Neural cell (in vitro differentiated cells): ENCODE results near the gene TRIM46. TPM values are rescaled to one million over a fixed set of nuclear protein-coding genes. Genes with fewer than 3 reads are reported as not detected.
"Not testable (repeated sequence)": the region's sequence is repeated elsewhere in the genome, so short reads cannot be mapped to it uniquely, and the experiment has no call there.

Experiments used
- H2AFZ ChIP-seq: fragments of 200-600, 300-800 bp; sonication (generic), shearing (Covaris generic); 2 replicates; pipeline ENCODE4 v1.6.0; 2014; ENCODE audit warnings: low read depth, mild to moderate bottlenecking, antibody characterized with exemption, low read length, moderate library complexity
- H3F3A ChIP-seq: fragments of 200-600 bp; shearing (Covaris generic); 2 replicates; pipeline ENCODE4 v1.6.1; 2016; ENCODE audit warnings: mild to moderate bottlenecking, moderate library complexity, mixed read lengths, antibody characterized with exemption, low read length; ENCODE audit not compliant: insufficient read depth, poor library complexity, severe bottlenecking
- H3K27ac ChIP-seq: fragments of 200-600, 300-800 bp; sonication (generic), shearing (Covaris generic); 2 replicates; pipeline ENCODE4 v1.5.1; 2014; ENCODE audit warnings: mild to moderate bottlenecking, low read length, moderate library complexity
- H3K27me3 ChIP-seq: fragments of 300-800, 200-600 bp; sonication (generic), shearing (Covaris generic); 2 replicates; pipeline ENCODE4 v1.6.0; 2014; ENCODE audit warnings: mild to moderate bottlenecking, low read depth, low read length, moderate library complexity; ENCODE audit not compliant: insufficient read depth
- H3K36me3 ChIP-seq: fragments of 300-800, 200-600 bp; sonication (generic), shearing (Covaris generic); 2 replicates; pipeline ENCODE4 v1.5.1; 2014; ENCODE audit warnings: mild to moderate bottlenecking, antibody characterized with exemption, low read length, moderate library complexity; ENCODE audit not compliant: insufficient read depth
- H3K4me2 ChIP-seq: fragments of 300-800, 200-600 bp; sonication (generic), shearing (Covaris generic); 2 replicates; pipeline ENCODE4 v1.6.0; 2014; ENCODE audit warnings: mild to moderate bottlenecking, low read length
- H3K4me3 ChIP-seq: fragments of 300-800, 200-600 bp; sonication (generic), shearing (Covaris generic); 2 replicates; pipeline ENCODE4 v1.5.1; 2014; ENCODE audit warnings: mild to moderate bottlenecking, low read length, moderate library complexity
- H3K79me2 ChIP-seq: fragments of 200-600 bp; shearing (Covaris generic); replicated peaks from 2 replicates; pipeline ENCODE4 v1.6.0; 2014; ENCODE audit warnings: mild to moderate bottlenecking, low read length, moderate library complexity; ENCODE audit not compliant: insufficient read depth
- H3K9ac ChIP-seq: fragments of 300-800, 200-600 bp; sonication (generic), shearing (Covaris generic); 2 replicates; pipeline ENCODE4 v1.6.1; 2016; ENCODE audit warnings: mild to moderate bottlenecking, low read length, mixed read lengths
- H3K9me2 ChIP-seq: fragments of 200-600 bp; shearing (Covaris generic); 2 replicates; pipeline ENCODE4 v1.6.1; 2016; ENCODE audit warnings: mild to moderate bottlenecking, low read length, mixed read lengths; ENCODE audit not compliant: insufficient read depth
- H3K9me3 ChIP-seq: fragments of 200-600, 300-800 bp; sonication (generic), shearing (Covaris generic); 2 replicates; pipeline ENCODE4 v1.6.1; 2016; ENCODE audit warnings: mild to moderate bottlenecking, mixed run types, low read length, moderate library complexity, mixed read lengths
- H4K20me1 ChIP-seq: fragments of 200-600 bp; shearing (Covaris generic); 2 replicates; pipeline ENCODE4 v1.6.1; 2016; ENCODE audit warnings: mild to moderate bottlenecking, mixed run types; ENCODE audit not compliant: insufficient read depth
- CTCF ChIP-seq: fragments of 450-650 bp; IDR thresholded peaks from 2 replicates; pipeline ENCODE4 v1.5.1; 2014; ENCODE audit warnings: antibody characterized with exemption, mild to moderate bottlenecking, moderate library complexity; ENCODE audit not compliant: poor library complexity, severe bottlenecking
- EP300 ChIP-seq: fragments of 450-650 bp; conservative IDR thresholded peaks from 2 replicates; pipeline ENCODE4 v1.6.1; 2014; ENCODE audit warnings: antibody characterized with exemption, mild to moderate bottlenecking, moderate library complexity; ENCODE audit not compliant: poor library complexity, severe bottlenecking
- EZH2 ChIP-seq: fragments of 200-600, 300-800 bp; shearing (Covaris generic), sonication (generic); IDR thresholded peaks from 2 replicates; pipeline ENCODE4 v1.6.1; 2014; ENCODE audit warnings: antibody characterized with exemption, low read length, borderline replicate concordance, mild to moderate bottlenecking; ENCODE audit not compliant: insufficient read depth, poor library complexity, severe bottlenecking
- MXI1 ChIP-seq: fragments of 450-650 bp; conservative IDR thresholded peaks from 2 replicates; pipeline ENCODE4 v1.6.1; 2014; ENCODE audit warnings: antibody characterized with exemption, mild to moderate bottlenecking; ENCODE audit not compliant: poor library complexity, severe bottlenecking
- POLR2AphosphoS5 ChIP-seq: IDR thresholded peaks from 2 replicates; pipeline ENCODE4 v1.6.1; 2012
- RAD21 ChIP-seq: fragments of 450-650 bp; conservative IDR thresholded peaks from 2 replicates; pipeline ENCODE4 v1.6.1; 2014; ENCODE audit warnings: antibody characterized with exemption, mild to moderate bottlenecking, moderate library complexity
- REST ChIP-seq: IDR thresholded peaks from 2 replicates; pipeline ENCODE4 v1.6.1; 2012; ENCODE audit warnings: borderline replicate concordance
- SMC3 ChIP-seq: fragments of 450-650 bp; conservative IDR thresholded peaks from 2 replicates; pipeline ENCODE4 v1.6.1; 2014; ENCODE audit warnings: antibody characterized with exemption, mild to moderate bottlenecking, moderate library complexity; ENCODE audit not compliant: poor library complexity
- TAF1 ChIP-seq: IDR thresholded peaks from 2 replicates; pipeline ENCODE4 v1.6.1; 2012; ENCODE audit warnings: low read depth
- polyA plus RNA-seq: library from polyadenylated mRNA; depleted of rRNA; stranded (reverse); fragments of >200 nt; gene quantifications from 2 replicates; pipeline ENCODE4 v1.2.3, GENCODE V29; 2014

The TRIM46 gene
- polyA plus RNA-seq, 1 donor from 2014 or later: 31.5 TPM

GRCh38 chr1:155209312-155209721 lies 35.7 kb downstream of the TRIM46 start:
- no peaks in the 10 kb centered on the region for H3K36me3 ChIP-seq
- H3K4me2 ChIP-seq: peak overlapping the region; percentile 90
- peaks cover 24% of the 10 kb centered on the region for H3K79me2 ChIP-seq
- peaks cover 6% of the 10 kb centered on the region for H3F3A ChIP-seq
- no peaks in the 10 kb centered on the region for H3K27me3 ChIP-seq
- peak overlapping the region; percentile 47 for H2AFZ ChIP-seq
- peak overlapping the region; percentile 100 for H3K27ac ChIP-seq
- peak overlapping the region; percentile 91 for H3K4me3 ChIP-seq
- no peaks in the 10 kb centered on the region for H3K9me2 ChIP-seq
- TF ChIP-seq POLR2AphosphoS5 (peak; percentile 3), SMC3 (no peak)
- H3K9ac ChIP-seq: peak overlapping the region; percentile 100
- H4K20me1 ChIP-seq: no peaks in the 10 kb centered on the region
- H3K9me3 ChIP-seq: no peaks in the 10 kb centered on the region

- no peaks in the 10 kb centered on the region for H3K9me3 ChIP-seq
- H3K9ac ChIP-seq: no peak overlapping the region
- no peaks in the 10 kb centered on the region for H4K20me1 ChIP-seq
- no peaks in the 10 kb centered on the region for H3K9me2 ChIP-seq
- H3K4me3 ChIP-seq: no peak overlapping the region
- H3K79me2 ChIP-seq: peaks cover 14% of the 10 kb centered on the region
- H3K36me3 ChIP-seq: no peaks in the 10 kb centered on the region
- no peak overlapping the region for H3K4me2 ChIP-seq
- peaks cover 6% of the 10 kb centered on the region for H3F3A ChIP-seq
- no peak overlapping the region for H2AFZ ChIP-seq
- TF ChIP-seq REST: no peak
- no peak for TF ChIP-seq SMC3
- TF ChIP-seq EZH2: no peak
- TF ChIP-seq RAD21: no peak
- no peak for TF ChIP-seq TAF1
- no peak for TF ChIP-seq MXI1
- TF ChIP-seq CTCF: no peak
- no peak for TF ChIP-seq EP300
- no peak for TF ChIP-seq POLR2AphosphoS5
- no peak overlapping the region for H3K27ac ChIP-seq
- no peaks in the 10 kb centered on the region for H3K27me3 ChIP-seq
These were observed 36.9 kb downstream of the TRIM46 start for GRCh38 chr1:155210314-155211104.

- H3K79me2 ChIP-seq, H3K4me3 ChIP-seq, H3K27ac ChIP-seq, H4K20me1 ChIP-seq, H3K9me3 ChIP-seq, H3K4me2 ChIP-seq, H3K27me3 ChIP-seq, H3K36me3 ChIP-seq, H3F3A ChIP-seq, H2AFZ ChIP-seq, H3K9me2 ChIP-seq, H3K9ac ChIP-seq: not testable (repeated sequence)
These were observed 37.9 kb downstream of the TRIM46 start for GRCh38 chr1:155211381-155212050.

GRCh38 chr1:155212051-155212440 lies 38.4 kb downstream of the TRIM46 start:
- H3K9me2 ChIP-seq, H3K27ac ChIP-seq, H3K79me2 ChIP-seq, H2AFZ ChIP-seq, H3K4me3 ChIP-seq, H3K27me3 ChIP-seq, H3K4me2 ChIP-seq, H3K9ac ChIP-seq, H4K20me1 ChIP-seq, H3K9me3 ChIP-seq, H3F3A ChIP-seq, H3K36me3 ChIP-seq: not testable (repeated sequence)

- not testable (repeated sequence) for H3K79me2 ChIP-seq, H3K9me2 ChIP-seq, H3K9me3 ChIP-seq, H2AFZ ChIP-seq, H3K4me3 ChIP-seq, H3K4me2 ChIP-seq, H3K36me3 ChIP-seq, H4K20me1 ChIP-seq, H3K9ac ChIP-seq, H3F3A ChIP-seq, H3K27ac ChIP-seq, H3K27me3 ChIP-seq
These were observed 41.1 kb downstream of the TRIM46 start for GRCh38 chr1:155214702-155215101.
